Glomerular visceral epithelial cell (primary cell): ENCODE data around the gene DHRS7C.

ENCODE experiments used
- DNase-seq: peaks from one replicate; pipeline ENCODE4 v3.0.0-alpha.2; 2016; ENCODE audit errors: extremely low spot score

DHRS7C gene, protein sequence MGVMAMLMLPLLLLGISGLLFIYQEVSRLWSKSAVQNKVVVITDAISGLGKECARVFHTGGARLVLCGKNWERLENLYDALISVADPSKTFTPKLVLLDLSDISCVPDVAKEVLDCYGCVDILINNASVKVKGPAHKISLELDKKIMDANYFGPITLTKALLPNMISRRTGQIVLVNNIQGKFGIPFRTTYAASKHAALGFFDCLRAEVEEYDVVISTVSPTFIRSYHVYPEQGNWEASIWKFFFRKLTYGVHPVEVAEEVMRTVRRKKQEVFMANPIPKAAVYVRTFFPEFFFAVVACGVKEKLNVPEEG

GRCh38 chr17:9790889-9791876 lies at the start of gene DHRS7C:
Gene DHRS7C, minus strand, starts transcription at chr17:9791592. Its CDS starts 308 bp downstream, at chr17:9791284.
- DNase-seq, result no peak

DNA sequence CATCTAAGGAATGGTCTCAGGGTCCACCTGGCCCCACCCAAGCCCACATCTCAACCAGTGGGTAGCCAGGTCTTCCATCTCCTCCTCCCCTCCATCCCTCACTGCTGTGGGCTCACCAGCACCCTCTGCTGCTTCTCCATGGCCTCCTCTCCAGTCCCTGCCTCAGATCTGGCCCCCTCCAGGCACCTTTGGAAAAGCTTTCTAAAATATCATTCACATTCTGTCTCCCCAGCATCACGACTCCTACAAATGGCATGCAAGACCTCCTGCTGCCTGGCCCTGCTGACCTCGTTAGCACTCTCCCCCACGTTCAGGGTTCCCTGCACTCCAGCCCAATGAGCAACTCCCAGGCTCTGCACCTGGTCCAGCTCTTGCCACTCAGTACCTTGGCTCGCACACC lies 48.0 kb upstream of the DHRS7C start:
- DNase-seq, result peak; percentile 73

GRCh38 chr17:9837551-9838471 lies 46.4 kb upstream of the DHRS7C start:
- peak; percentile 74 for DNase-seq

GRCh38 chr17:9833922-9834321 lies 42.5 kb upstream of the DHRS7C start:
- DNase-seq, result no peak

- no peak for DNase-seq
Observed at GRCh38 chr17:9830711-9831110, 39.3 kb upstream of the DHRS7C start.

GRCh38 chr17:9829343-9829742 lies 38.0 kb upstream of the DHRS7C start:
- DNase-seq, result no peak

GRCh38 chr17:9828296-9829295 lies 37.2 kb upstream of the DHRS7C start:
- DNase-seq, result no peak

DNA sequence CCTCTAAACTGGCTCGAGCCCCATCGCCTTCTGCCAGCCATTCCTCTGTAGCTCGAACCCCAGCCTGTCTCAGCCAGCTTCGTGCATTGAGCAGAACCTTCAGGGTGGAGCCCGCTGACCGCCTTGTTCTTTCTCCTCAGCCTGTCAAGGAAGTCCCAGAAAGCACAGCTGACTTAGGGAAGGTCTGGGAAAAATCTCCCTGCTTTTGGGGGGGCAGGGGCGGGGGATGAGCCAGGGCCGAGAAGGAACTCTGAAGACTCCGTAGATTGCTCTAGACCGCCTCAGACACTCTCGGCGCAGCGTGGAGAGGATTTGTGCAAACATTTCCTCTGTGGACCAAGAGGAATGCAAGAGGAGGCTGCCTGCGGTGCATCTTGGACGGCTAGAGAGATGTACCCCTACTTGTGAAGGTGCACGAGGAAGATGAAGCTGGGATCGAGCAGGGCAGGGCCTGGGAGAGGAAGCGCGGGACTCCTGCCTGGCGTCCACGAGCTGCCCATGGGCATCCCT lies 34.3 kb upstream of the DHRS7C start, which contains the start of gene GLP2R:
Gene GLP2R (plus strand): TSS at position 284 of the 510 bp plus-strand sequence. CDS start 140 bp downstream, at position 424.
- no peak for DNase-seq

DNA sequence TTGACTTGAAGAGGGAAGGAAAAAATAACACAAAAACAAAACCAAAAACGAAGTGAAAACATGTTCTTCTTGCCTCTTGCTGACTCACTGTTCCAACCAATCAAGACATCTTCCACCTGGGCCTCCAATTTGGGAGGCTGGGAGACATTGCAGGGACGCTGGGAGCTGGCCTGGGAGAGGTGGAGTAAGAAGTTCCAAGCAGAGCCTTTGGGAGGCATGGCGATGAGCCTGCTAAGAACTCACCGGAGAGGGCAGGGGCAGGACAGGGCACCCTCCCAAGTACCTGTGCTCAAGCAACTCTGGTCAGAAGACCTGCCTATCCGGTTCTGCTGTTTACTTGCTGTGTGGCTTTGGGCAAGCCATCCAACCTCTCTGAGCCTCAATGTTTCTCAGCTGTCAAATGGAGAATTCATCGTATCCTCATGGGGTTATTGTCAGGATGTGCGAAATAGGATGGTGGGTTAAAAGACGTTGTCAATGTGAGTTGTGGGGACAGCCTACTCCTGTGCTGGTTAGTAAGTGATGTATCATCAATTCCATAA lies 33.5 kb upstream of the DHRS7C start:
- no peak for DNase-seq

- DNase-seq, result no peak
Observed at GRCh38 chr17:9824094-9824493, 32.7 kb upstream of the DHRS7C start.

DNA sequence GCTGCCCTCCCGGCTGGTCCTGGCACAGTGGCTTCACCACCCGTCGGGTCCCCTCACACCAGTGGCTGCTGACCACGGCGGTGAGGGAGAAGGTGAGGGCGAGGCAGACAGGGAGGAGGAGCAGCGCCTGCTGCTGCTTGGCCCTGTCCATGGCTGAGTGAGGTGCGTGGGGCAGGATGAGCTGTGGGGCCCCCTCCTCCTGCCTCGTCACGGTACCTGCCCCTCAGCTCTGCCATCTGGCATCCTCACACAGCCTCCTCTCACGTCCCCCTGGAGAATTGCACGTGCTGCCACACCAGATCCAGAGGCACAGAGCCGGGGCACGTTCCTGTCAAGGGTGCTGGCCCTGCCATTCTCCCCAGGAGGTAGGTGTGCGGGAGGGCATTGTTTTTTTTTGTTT lies 30.5 kb upstream of the DHRS7C start, which contains the start of gene GSG1L2:
Gene GSG1L2 (minus strand): TSS at position 159 of the 400 bp plus-strand sequence. CDS start 8 bp downstream, at position 151.
- no peak for DNase-seq

GRCh38 chr17:9820448-9820847 lies 29.1 kb upstream of the DHRS7C start:
- DNase-seq, result no peak

DNA sequence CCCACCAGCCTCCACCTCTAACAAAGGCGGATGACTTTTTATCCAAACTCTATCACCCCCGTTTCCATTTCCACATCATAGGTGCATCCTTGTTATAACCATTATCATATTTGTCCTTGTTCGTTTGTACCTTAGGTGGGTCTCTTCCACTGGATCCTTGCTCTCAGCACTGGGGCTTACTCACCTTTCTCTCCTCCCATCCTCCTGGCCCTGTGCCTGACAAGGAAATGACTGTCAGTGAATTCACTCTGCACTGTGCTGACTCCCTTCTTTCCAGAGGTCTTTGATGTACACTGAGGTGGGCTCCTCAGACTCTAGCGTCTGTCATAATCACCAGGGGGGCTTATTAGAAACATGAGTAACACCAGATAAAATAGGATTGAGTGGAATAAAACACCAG lies 27.4 kb upstream of the DHRS7C start:
- peak; percentile 13 for DNase-seq

DNA sequence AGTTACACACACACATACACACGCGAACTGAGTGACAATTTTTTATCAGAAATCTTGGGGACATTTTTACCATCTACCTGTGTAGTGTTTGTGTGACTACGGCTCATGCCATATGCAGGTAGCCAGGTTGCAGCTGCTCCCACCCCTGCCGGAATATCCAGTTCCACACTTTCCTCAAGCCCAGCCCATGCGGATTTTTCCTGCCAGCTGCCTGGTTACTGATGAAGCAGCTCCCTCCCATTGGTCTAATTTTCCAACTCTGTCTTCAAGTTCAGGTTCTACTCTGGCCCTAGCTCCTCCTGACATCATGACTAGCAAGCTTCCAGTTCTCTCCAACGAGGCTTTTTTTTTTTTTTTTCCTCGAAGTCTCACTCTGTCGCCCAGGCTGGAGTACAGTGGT lies 25.7 kb upstream of the DHRS7C start:
- peak; percentile 55 for DNase-seq

GRCh38 chr17:9816472-9816871 lies 25.1 kb upstream of the DHRS7C start:
- DNase-seq, result no peak

DNA sequence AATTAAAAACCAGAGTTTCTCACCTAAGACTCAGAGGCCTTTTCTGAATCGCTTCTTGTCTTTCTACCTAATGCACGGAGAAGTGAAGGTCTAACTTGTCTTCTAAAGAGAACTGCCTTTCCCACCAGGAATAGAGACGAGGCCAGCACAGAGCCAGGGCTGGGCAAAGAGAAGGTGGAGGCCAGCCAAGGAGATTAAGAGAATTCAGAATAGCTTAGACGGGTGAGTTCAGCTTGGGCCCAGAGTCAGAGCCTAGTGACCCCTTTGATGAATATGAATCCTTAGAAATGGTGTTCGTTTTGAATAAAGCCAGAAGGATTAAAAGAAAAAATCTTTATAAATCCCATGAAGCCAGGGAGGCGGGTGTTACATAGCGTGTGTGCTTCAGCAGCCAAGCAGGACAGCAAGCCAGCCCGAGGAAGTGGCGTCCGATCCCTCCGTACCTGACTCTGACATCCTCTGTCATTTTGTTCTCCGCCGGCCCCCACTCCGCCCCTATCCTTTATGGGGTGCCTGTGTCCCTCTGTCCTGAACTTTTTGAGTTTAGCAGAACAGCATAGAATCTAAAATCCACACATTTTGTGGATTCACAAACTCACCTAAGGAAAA lies 23.0 kb upstream of the DHRS7C start:
- DNase-seq, result no peak

DNA sequence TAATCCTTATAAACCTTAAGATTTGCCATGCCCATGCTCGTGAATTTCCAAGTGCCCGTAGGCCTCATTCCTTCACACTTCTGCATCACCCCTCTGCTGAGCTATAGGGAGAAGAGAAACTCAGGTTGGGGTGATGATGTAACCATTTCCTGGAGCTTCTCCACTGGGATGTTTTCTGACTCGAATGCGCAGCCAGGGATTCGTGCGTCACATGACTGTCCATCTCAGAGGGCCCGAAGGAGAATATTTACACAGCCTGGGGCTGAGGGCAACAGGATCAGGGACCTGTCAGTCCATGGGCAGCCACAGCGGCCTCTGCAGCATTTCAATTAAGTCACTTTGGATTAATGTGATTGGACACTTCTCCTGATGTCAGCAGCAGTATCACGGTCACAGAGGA lies 21.8 kb upstream of the DHRS7C start:
- no peak for DNase-seq

- DNase-seq, result no peak
Observed at GRCh38 chr17:9811537-9811936, 20.1 kb upstream of the DHRS7C start.

GRCh38 chr17:9811086-9811485 lies 19.7 kb upstream of the DHRS7C start:
- DNase-seq, result no peak
